ENCODE measurements around the gene SGK1.

- TF ChIP-seq, protein P1, sequence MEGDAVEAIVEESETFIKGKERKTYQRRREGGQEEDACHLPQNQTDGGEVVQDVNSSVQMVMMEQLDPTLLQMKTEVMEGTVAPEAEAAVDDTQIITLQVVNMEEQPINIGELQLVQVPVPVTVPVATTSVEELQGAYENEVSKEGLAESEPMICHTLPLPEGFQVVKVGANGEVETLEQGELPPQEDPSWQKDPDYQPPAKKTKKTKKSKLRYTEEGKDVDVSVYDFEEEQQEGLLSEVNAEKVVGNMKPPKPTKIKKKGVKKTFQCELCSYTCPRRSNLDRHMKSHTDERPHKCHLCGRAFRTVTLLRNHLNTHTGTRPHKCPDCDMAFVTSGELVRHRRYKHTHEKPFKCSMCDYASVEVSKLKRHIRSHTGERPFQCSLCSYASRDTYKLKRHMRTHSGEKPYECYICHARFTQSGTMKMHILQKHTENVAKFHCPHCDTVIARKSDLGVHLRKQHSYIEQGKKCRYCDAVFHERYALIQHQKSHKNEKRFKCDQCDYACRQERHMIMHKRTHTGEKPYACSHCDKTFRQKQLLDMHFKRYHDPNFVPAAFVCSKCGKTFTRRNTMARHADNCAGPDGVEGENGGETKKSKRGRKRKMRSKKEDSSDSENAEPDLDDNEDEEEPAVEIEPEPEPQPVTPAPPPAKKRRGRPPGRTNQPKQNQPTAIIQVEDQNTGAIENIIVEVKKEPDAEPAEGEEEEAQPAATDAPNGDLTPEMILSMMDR (IDR thresholded peaks at IDR 0.05 in 8 of 11, conservative IDR thresholded peaks at IDR 0.05 in 3 of 11) = no peak
- no peak for TF ChIP-seq POLR2A (IDR thresholded peaks at IDR 0.05)
- TF ChIP-seq POLR2AphosphoS5 (IDR thresholded peaks at IDR 0.05) = no peak
Measured at GRCh38 chr6:134148566-134148965, 169.3 kb downstream of the SGK1 start.
